Right lung (tissue), 5 donors: ENCODE results near the gene ZNF491. TPM values are rescaled to one million over a fixed set of nuclear protein-coding genes. Genes with fewer than 3 reads are reported as not detected.
"Not testable (repeated sequence)": the region's sequence is repeated elsewhere in the genome, so short reads cannot be mapped to it uniquely, and the experiment has no call there.

Source experiments
- DNase-seq, 2 donors: peaks; one replicate each; pipeline ENCODE4 v3.0.0-alpha.2; 2013
- polyA plus RNA-seq, 5 donors: library from polyadenylated mRNA; unstranded; fragments of 120-200 nt; gene quantifications; one replicate each; pipeline versions ENCODE4 v1.2.1 to v1.2.3, GENCODE V29; 2013; ENCODE audit warnings: inconsistent platforms in 1 of 5, low replicate concordance in 1 of 5; ENCODE audit not compliant: insufficient read length in 5 of 5, insufficient read depth in 1 of 5

The ZNF491 gene
- polyA plus RNA-seq, 5 donors: 6.3 to 11.8 (median 8.3) TPM

DNA sequence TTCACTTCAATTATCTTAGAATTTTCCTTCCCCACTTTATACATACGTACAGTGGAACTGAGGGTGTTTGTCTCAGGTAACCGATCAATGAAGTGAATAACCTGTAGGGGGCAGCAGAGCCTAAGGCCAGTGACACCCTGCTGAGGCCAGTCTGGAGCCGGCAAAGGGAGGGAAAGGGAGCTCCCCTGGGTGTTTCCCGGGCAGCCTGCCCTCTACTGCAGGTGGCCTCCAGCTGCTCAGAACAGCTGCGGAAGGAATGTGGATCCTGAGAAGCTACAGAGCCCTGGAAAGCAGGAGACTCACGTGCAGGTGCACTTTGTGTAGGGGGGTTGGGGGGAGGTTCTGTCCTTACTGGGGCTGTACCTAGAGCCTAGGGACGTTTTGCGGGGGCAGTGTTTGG lies 832 bp upstream of the ZNF491 start:
- DNase-seq: peak; percentile 75 to 81

DNA sequence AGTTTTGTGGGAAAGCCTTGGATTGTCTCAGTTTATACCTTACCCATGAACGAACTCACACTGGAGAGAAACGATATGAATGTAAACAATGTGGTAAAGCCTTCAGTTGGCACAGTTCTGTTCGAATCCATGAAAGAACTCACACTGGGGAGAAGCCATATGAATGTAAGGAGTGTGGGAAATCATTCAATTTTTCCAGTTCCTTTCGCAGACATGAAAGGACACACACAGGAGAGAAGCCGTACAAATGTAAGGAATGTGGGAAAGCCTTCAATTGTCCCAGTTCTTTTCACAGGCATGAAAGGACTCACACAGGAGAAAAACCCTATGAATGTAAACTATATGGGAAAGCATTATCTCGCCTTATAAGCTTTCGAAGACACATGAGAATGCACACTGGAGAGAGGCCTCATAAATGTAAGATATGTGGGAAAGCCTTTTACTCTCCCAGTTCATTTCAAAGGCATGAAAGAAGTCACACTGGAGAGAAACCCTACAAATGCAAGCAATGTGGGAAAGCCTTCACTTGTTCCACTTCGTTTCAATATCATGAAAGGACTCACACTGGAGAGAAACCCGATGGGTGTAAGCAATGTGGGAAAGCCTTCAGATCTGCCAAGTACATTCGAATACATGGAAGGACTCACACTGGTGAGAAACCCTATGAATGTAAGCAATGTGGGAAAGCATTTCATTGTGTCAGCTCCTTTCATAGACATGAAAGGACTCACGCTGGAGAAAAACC lies 8.2 kb downstream of the ZNF491 start:
- no peak for DNase-seq

DNA sequence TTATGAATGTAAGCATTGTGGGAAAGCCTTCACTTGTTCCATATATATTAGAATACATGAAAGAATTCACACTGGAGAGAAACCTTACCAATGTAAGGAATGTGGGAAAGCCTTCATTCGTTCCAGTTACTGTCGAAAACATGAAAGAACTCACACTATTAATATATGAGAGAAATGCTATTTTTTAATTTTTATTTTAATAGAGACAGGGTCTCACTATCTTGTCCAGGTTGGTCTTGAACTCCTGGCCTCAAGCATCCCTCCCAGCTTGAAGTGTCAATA lies 8.7 kb downstream of the ZNF491 start:
- no peak for DNase-seq

DNA sequence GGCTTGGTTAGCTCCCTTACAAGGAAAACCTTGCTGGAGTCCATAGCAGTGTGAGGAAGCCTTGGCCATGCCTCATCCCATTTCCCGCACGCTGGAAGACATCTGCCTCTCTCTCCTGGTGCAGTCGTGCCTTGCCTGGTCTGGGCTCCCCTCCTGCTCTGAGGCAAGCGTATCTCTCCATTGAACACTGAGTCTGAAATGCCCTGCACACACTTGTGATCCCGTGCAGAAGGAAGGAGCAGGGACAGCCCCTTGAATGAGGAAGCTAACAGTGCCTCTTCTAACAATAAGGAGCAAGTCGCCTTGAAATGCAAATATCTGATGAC lies 15.3 kb downstream of the ZNF491 start:
- DNase-seq: no peak

DNA sequence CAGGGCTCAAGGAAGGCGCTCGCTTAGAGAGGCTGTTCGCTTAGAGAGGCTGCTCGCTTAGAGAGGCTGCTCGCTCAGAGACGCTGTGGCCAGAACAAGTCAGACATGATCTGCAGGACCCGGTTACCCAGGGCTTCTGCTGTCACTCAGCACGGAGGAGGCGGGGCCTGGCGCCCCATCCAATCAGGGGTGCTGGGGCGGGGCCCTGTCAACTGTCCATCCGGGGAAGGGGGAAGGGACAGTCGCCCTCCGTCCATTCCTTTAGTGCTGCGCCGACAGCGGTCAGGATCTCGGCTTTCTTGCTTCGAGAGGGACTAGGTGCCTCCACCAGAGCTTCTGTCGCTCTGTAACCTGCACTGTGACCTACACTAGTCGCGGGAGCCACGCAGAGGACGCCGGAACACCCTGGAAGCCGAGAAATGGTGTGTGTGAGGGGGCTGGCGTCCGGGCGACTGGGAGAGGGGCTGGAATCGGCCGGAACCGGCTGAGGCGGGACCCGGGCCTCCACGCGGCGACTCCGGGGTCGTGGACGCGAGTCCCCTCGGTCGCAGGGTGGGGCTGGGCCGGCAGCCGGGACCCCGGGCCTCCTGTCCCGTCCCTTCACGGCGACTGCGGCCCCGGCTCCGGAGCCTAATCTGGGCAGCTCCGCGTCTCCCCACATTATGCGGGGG lies 15.8 kb downstream of the ZNF491 start, which contains the start of gene ZNF440:
Gene ZNF440, plus strand, starts transcription at position 245 of the 671 bp plus-strand sequence. Its CDS starts 175 bp downstream, at position 420.
- peak; percentile 94 for DNase-seq

DNA sequence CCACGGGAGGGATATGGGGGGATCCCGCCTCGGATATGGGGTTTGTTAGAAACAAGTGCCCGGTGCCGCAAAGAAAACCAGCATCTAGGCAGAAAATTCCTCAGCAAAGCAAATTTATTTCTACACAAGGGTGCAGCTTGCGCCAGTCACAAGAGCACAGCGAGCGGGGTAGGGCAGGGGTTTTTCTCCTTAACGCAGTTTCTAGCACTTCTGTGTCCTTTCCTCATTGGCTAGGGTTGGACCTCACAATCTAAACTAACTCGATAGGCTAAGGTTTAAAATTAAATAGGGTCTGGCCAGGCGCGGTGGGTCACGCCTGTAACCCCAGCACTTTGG lies 16.3 kb downstream of the ZNF491 start:
- peak in 1 of 2 donors; percentile 29 for DNase-seq

DNA sequence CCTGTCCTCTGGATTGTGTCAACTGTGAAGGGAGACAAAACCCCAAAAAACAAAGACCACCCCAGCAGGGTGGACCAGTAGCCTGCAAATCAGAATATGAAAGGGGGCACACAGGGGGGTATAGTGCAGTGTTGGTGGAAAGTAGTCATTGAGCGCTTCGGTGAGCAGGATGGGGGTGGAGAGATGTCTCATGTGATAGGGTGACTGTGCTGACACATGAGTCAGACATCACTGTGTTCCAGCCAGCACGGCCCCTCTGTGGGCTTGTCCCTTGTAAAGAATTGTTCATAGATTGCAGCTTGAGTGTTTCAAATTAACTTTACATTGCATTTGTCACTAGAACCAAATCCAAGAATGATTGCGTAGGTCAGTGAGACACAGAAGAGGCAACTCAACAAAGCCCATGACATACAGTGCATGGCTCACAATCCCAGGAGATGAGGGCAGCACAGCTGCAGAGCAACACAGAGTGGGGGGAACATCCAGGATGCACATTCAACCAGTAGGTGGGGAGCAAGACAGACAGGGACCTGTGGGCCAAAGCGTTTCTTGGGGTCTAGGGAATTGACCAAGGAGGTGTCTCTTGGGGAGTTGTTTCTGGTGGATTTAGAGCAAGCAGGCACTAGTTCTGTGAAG lies 23.3 kb downstream of the ZNF491 start:
- no peak for DNase-seq

DNA sequence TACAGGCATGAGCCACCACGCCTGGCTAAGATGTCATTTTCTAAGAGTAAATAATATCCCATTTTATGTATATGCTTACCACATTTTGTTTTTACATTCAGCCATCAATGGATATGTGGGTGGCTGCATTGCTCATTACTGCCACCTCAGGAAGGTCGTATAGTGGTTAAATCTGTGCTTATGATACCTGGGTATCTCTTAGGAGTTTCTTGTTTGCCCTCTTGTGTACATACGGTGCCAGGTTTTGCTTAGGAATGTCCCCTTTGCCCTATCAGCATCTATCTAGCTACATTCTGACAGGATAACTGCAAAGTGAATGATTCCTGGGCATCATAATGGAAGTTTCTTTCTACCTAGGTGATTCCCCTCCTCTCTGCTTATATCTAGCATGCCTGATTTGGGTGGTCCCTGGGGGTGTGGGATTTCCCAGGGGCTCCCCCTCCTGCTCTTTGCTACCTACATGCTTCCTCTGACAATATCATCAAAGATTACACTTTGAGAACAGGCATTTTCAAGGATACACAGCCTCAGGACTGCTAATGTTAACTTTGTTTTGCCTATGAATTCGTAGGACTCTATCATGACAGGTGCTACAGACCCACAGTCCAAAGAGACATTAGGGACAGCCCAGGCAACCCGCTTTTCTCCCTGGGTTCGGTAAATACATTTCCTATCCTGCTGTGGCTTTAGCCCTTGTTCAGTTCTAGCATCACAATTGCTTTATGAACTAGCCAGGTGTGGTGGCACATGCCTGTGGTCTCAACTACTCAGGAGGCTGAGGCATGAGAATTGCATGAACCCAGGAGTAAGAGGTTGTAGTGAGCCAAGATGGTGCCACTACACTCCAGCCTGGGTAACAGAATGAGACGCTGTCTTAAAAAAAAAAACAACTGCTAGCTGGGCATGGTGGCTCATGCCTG lies 30.9 kb downstream of the ZNF491 start:
- not testable (repeated sequence) for DNase-seq

DNA sequence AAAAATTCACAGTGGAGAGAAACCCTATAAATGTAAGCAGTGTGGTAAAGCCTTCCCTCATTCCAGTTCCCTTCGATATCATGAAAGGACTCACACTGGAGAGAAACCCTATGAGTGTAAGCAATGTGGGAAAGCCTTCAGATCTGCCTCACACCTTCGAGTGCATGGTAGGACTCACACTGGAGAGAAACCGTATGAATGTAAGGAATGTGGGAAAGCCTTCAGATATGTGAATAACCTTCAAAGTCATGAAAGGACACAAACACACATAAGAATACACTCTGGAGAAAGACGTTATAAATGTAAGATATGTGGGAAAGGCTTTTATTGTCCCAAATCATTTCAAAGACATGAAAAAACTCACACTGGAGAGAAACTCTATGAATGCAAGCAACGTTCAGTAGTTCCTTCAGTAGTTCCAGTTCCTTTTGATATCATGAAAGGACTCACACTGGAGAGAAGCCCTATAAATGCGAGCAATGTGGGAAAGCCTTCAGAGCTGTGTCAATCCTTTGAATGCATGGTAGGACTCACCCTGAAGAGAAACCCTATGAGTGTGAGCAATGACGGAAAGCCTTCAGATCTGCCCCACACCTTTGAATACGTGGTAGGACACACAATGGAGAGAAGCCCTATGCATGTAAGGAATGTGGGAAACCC lies 34.1 kb downstream of the ZNF491 start:
- DNase-seq: no peak

DNA sequence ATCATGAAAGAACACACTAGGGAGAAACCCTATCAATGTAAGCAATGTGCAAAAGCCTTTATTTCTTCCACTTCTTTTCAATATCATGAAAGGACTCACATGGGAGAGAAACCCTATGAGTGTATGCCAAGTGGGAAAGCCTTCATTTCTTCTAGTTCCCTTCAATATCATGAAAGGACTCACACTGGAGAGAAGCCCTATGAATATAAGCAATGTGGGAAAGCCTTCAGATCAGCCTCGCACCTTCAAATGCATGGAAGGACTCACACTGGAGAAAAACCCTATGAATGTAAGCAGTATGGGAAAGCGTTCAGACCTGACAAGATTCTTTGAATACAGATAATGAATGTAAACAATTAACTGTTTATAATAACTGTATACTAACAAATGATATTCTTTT lies 35.2 kb downstream of the ZNF491 start:
- DNase-seq: no peak

DNA sequence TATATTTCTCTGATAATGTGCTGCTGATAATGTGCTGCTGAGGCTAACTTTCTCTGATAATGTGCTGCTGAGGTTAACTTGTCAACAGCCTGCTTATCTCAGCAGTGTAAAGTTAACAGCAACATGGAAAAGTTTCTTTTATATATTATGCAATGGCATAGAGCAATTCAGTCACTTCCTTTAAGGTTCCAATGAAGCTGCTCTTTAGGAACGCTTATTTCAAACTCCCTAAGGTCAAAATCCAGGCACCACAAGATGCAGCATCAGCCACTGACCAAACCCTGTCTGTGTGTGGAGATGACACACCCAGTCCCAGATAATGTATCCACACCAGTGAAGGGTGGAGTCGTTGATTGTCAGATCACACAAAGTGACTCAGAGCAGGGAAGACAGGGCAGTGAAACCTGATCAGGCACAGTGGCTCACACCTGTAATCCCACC lies 37.3 kb downstream of the ZNF491 start:
- not testable (repeated sequence) for DNase-seq

DNA sequence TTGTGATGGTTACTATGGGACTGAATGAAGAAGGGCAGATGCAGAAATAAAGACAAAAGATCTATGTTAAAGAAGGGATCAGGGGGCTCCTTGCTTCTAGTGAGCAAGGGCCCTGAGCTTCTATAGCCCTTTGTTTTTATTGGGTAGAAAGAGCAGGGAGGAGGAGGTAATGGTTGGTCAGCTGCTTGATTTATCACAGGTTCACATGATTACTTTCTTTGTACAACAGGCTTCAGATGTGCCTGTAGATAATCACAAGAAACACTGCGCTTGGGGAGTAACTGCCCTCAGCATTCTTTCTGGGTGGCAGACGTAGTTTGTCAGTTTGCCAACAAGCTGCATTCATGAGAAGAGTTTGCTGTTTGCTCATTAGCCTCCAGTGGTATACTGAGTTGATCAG lies 45.4 kb downstream of the ZNF491 start:
- DNase-seq: no peak

DNA sequence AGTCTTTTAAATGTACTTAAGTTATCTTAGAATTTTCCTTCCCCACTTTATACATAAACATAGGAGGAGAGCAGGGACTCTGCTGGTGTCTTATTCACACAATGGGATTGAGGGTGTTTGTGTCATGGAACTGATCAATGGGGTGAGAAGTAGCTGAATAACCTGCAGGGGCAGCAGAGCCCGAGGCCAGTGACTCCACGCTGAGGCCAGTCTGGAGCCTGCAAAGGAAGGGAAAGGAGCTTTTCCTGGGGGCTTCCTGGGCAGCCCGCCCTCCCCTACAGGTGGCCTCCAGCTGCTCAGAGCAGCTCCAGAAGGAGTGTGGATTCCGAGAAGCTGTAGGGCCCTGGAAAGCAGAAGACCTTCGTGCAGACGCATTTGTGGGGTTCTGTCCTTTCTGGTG lies 49.3 kb downstream of the ZNF491 start:
- not testable (repeated sequence) for DNase-seq

DNA sequence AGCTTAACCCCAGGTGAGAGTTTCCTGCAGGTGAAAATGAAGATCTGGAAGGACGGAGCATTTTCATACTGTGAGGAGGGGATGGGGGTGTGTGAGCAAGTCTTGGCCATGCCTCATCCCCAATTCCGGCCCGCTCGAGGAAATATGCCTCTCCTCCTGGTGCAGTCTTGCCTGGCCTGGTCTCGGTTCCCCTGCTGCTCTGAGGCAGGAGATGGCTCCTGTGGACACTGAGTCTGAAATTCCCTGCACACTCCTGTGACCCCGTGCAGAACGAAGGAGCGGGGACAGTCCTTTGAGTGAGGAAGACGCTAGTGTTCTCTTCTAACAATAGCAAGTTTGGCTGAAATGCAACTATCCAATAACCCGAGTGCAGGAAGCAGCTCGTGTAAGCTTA lies 49.9 kb downstream of the ZNF491 start:
- DNase-seq: no peak

DNA sequence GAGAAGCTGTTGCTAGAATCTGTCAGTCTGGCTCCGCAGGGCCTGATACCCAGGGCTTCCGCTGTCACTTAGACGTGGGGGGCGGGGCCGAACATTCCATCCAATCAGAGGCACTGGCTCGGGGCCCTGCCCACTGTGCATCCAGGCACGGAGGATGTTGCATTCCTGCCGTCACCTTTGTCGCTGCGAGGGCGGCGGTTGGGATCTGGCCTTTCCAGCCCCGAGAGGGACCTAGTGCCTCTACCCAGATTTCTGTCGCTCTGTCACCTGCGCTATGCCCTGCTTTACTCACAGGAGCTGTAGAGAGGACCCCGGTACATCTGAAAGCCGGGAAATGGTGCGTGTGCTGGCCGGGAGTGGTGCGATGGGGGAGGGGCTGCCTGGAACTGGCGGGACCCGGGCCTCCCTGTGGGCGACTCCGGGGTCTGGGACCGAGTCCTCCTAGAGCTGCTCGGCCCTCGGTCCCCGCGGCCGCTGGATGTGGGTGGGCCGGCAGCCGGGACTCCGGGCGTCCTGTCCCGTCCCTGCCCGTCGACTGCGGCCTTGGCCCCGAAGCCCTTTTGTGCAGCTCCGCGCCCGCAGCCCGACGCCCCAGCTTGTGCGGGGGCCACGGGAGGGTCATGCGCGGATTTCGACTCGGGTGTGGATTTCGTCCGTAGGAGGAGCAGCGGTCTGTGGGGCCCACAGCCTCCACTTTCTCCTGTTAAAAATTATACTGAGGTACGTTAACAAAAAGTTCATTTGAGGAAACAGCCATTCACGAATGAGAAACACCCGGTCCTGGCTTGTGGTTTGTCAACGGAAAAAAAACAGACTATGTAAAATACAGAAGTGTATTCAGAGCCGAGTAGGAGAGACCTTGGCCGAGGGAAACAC lies 50.5 kb downstream of the ZNF491 start, which contains the start of gene ZNF439:
Gene ZNF439, plus strand, starts transcription at position 133 of the 876 bp plus-strand sequence. Its CDS starts 142 bp downstream, at position 275.
- DNase-seq: peak; percentile 80 to 84

DNA sequence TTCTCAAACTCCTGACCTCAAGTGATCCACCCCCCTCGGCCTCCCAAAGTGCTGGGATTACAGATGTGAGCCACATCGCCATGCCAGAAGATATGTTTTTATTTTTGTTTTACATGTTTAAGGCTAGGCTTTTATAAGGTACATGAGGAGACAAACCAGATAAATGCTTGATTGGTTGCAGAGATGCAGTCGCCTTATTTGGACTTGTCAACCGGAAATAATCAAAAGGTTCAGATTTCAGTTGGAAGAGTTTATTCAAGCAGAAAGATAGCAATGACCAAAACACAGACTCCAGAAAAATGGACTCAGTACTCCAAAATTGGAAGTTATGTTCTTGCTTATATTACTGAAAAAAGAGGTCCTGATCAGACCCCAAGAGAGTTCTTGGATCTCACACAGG lies 52.0 kb downstream of the ZNF491 start:
- DNase-seq: not testable (repeated sequence)

DNA sequence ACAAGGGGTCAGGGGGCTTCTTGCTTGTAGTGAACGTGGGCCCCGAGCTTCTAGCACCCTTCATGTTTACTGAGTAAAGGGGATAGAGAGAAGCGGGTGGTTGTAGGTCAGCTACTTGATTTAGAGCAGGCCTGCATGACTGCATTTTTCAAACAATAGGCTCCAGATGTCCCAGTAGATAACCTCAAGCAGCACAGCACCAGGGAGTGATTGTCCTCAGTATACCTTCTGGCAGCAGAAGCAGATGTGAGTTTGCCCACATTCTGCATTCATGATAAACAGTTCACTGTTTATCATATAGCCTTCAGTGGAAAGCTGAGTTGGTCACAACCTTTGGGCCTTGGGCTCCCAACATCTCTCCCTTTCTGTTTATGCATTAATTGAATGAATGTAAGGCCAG lies 55.0 kb downstream of the ZNF491 start:
- DNase-seq: no peak

DNA sequence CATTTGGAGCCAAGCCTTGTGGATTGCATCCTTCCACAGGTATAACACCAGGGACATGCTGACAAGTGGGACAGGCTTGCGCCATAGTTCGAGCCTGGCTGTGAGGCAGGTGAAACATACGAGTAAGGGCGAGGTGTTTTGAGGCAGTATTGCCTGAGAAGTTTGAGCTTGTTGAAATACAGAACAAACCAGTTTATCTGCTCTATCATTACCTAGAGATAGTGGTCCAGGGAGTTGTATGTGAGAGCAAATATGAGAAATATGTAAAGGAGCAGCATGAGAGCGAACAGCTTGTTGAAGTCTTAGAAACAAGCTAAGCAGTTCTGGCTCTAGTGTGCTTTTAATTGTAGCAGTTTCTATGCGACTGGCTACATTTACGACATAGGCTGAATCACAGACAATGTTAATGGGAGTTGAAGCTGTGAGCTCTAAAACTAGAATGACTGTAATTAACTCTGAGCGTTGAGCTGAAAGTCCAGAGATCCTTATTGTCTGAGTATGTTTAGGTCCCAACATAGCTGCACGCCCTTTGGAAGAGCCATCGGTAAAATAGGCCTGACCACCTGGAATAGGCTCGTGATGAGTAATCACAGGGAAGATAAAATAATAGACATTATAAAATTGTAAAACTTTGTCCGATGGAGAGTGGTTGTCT lies 58.4 kb downstream of the ZNF491 start:
- DNase-seq: peak; percentile 30 to 31
